Choroid plexus epithelial cell (primary cell): ENCODE results near the gene GABPB1.

Experiments used
- DNase-seq: peaks from one replicate; pipeline ENCODE4 v3.0.0-alpha.2; 2010; ENCODE audit warnings: low read depth
- H3K4me3 ChIP-seq: 2 replicates; pipeline ENCODE4 v1.5.1; 2011; ENCODE audit warnings: low read depth, mild to moderate bottlenecking, control low read depth, low read length, moderate library complexity
- CTCF ChIP-seq: conservative IDR thresholded peaks from 2 replicates; pipeline ENCODE4 v1.5.1; 2011; ENCODE audit warnings: low read depth, mild to moderate bottlenecking, control low read depth, inconsistent platforms, low read length, moderate library complexity

The GABPB1 gene

GRCh38 chr15:50304836-50305235 lies 50.2 kb downstream of the GABPB1 start:
- TF ChIP-seq CTCF: no peak
- no peak overlapping the region for H3K4me3 ChIP-seq
- DNase-seq: no peak

GRCh38 chr15:50302581-50302980 lies 52.4 kb downstream of the GABPB1 start:
- no peak for DNase-seq
- no peak for TF ChIP-seq CTCF
- no peak overlapping the region for H3K4me3 ChIP-seq

DNA sequence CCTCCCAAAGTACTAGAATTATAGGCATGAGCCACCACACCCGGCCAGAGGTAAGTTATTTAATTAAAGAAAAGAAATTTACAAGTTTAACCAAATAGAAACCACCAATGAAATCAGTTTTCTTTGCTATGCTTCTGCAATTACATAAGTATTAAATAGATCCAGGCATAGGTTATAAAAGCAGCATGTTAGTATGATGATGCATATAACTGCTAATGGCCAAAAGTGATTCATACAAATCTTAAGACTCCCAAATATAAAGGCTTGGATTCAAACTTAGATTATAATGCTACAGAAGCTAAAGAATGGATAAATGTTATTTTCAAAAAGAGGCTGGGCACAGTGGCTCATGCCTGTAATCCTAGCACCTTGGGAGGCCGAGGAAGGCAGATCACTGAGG lies 56.7 kb downstream of the GABPB1 start:
- no peak for DNase-seq
- no peak for TF ChIP-seq CTCF

DNA sequence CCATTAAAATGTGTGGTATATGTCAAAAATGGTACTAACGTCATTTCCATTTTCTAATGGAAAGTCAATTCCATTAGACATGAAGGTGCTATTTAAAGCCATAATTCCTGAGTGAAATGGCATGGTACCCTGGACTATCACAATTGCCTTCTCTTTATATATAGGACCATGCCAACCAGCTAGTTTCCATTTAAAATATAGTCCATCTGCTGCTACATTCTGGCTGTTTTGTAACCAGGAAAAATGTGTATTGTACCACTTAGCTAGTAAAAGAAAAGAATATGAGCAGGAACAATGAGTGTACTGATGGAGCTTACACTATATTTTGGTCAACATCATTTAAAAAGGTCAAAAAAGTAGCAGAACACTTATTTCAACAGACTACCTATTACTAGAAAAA lies 59.0 kb downstream of the GABPB1 start:
- no peak overlapping the region for H3K4me3 ChIP-seq
- TF ChIP-seq CTCF: no peak
- no peak for DNase-seq

More for the DNA sequence above, 56.7 kb downstream of the GABPB1 start:
- no peak overlapping the region for H3K4me3 ChIP-seq

GRCh38 chr15:50289749-50290148 lies 65.2 kb downstream of the GABPB1 start:
- TF ChIP-seq CTCF: no peak
- DNase-seq: no peak
- no peak overlapping the region for H3K4me3 ChIP-seq

GRCh38 chr15:50287324-50288116 lies 67.5 kb downstream of the GABPB1 start:
- no peak overlapping the region for H3K4me3 ChIP-seq
- TF ChIP-seq CTCF: no peak
- DNase-seq: no peak

DNA sequence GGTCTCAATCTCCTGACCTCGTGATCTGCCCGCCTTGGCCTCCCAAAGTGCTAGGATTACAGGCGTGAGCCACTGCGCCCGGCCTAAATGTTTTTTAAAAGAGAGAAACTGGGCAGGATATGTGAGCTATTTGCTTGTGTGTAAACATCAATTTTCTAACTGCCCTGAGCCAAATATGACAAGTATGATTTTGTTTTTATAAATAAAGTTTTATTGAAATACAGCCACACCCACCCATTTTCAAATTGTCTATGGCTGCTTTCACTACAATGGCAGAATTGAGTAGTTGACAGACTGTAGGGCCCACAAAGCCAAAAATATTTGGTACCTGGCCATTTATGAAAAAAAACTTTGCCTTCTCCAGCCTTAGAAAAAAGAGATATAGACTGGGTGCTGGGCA lies 73.6 kb downstream of the GABPB1 start:
- no peak for DNase-seq
- H3K4me3 ChIP-seq: no peak overlapping the region
- TF ChIP-seq CTCF: no peak
